Astrocyte of the spinal cord (primary cell): ENCODE results near the gene GNB1.

Experiments used
- DNase-seq: peaks from one replicate; pipeline ENCODE4 v3.0.0; 2011; ENCODE audit warnings: low read depth, low spot score
- H3K4me3 ChIP-seq: 2 replicates; pipeline ENCODE4 v1.5.1; 2011; ENCODE audit warnings: low read depth, mild to moderate bottlenecking, low read length, moderate library complexity
- in situ Hi-C: cut with HindIII; loops from 2 replicates; pipeline ENCODE4 v1.10.0; 2017; ENCODE audit warnings: low sequenced_read_pairs
- TF ChIP-seq, protein P1 (sequence below): IDR thresholded peaks from 2 replicates; pipeline ENCODE4 v1.5.1; 2012; ENCODE audit warnings: low read depth, mild to moderate bottlenecking, low read length, inconsistent platforms

GNB1 gene

DNA sequence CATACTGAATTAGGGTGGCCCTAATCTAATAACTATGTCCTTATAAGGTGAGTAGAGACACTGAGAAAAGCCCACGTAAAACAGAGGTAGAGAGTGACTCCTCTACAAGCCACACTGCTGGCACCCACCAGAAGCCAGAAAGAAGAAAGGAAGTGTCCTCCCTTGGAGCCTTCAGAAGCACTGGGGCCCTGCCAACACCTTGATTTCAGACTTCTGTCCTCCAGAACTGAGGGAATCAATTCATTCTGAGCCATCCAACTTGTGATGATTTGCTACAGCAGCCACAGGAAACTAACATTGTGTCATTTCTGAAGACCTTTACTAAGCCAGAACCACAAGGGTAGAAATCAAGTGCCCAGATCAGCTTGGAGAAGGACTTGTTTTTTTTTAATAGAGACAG is 15.0 kb downstream of the GNB1 start:
- H3K4me3 ChIP-seq: no peak overlapping the region
- DNase-seq: no peak
- in situ Hi-C loops: no loop called here
- TF ChIP-seq, protein P1, sequence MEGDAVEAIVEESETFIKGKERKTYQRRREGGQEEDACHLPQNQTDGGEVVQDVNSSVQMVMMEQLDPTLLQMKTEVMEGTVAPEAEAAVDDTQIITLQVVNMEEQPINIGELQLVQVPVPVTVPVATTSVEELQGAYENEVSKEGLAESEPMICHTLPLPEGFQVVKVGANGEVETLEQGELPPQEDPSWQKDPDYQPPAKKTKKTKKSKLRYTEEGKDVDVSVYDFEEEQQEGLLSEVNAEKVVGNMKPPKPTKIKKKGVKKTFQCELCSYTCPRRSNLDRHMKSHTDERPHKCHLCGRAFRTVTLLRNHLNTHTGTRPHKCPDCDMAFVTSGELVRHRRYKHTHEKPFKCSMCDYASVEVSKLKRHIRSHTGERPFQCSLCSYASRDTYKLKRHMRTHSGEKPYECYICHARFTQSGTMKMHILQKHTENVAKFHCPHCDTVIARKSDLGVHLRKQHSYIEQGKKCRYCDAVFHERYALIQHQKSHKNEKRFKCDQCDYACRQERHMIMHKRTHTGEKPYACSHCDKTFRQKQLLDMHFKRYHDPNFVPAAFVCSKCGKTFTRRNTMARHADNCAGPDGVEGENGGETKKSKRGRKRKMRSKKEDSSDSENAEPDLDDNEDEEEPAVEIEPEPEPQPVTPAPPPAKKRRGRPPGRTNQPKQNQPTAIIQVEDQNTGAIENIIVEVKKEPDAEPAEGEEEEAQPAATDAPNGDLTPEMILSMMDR: no peak

DNA sequence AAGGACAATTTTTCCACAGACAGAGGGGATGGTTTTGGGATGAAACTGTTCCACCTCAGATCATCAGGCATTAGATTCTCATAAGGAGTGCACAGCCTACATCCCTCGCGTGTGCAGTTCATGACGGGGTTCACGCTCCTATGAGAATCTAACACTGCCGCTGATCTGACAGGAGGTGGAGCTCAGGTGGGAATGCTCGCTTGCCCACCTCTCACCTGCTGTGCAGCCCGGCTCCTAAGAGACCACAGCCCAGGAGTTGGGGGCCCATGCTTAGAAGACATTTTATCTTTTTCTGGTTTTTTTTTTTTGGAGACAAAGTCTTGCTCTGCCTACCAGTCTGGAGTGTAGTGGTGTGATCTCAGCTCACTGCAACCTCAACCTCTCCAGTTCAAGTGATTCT is 16.0 kb downstream of the GNB1 start:
- in situ Hi-C loops: no loop called here
- TF ChIP-seq, protein P1: no peak
- no peak for DNase-seq
- H3K4me3 ChIP-seq: no peak overlapping the region

DNA sequence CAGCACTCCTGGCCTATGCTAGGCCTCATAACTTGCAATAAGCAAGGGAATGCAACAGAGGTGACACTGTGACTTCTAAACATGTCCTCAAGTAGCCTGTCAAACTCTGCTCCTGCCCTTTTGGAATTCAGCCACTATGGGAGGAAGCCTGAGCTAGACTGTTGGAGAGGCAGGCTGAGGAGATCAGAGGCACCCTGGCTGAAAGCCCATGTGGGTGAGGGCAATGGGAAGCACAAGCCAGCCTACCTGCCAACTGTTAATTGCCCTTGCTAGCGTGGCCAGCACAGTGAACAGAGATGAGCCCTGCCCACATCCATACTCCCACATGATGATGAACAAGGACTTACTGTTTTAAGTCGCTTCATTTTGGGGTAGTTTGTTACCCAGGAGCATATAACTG is 17.7 kb downstream of the GNB1 start:
- TF ChIP-seq, protein P1: no peak
- H3K4me3 ChIP-seq: no peak overlapping the region
- no peak for DNase-seq
- in situ Hi-C loops: no loop called here

DNA sequence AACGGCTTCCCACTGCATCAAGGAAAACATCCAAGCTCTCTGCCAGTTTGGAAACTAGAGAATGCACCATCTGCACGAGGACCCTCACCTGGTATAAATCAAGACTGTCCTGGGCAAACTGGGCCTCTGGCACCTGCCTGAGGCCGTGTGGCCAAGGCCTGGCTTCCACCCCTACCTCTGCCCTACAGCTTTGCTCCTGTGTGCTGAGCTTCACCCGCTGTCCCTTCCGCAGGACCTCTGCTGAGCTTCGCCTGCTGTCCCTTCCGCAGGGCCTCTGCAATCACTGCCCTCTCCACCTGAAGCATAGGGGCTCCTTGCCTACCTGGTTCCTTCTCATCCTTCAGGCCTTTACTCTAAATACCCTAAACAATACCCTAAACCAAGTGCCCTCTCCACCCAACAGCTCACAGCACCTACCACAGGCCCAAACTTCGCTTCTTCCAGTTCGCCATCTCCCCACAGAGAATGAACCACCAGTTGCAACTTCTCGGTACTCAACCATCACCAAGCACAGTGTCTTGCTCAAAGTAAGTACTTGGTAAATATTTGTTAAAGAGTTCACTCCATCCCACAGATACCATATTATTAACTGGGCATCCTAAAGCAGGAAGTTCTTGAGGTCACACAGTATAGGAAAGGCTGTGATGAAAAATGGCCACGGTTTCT is 18.4 kb downstream of the GNB1 start:
- in situ Hi-C loops: no loop called here
- TF ChIP-seq, protein P1: no peak
- H3K4me3 ChIP-seq: no peak overlapping the region
- no peak for DNase-seq

DNA sequence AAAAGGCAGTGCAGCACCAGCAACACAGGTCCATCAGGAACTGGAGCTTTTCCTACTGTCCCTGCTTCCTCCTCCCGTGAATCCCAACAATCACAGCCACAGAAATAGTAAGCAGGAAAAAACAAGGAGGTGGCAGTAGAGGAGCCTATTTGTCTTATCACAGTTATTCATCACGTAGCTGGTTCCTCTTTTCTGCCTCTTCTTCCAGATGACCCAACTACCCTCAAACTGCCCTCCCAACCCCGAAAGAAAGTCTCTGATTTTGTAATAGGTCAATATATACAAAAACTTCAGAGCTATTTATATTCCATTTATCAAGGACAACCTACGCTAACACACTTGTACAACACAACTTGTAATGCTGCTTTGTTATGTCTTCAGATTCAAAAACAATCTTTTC is 21.4 kb downstream of the GNB1 start:
- in situ Hi-C loops: no loop called here
- TF ChIP-seq, protein P1: no peak
- no peak overlapping the region for H3K4me3 ChIP-seq
- DNase-seq: no peak

DNA sequence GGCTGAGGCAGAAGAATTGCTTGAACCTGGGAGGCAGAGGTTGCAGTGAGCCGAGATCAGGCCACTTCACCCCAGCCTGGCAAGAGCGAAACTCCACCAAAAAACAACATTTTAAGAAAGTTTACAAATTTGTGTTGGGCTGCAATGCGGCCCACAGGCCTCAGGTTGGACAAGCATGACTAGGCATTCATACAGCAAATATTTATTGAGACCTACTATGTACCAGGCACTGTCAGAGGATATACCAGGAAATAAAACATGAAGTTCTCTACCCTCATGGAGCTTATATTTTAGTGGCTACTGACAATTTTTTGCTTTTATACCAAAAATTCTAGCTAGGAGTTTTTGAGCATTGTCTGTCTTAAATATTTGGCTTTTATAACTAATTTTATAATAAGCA is 23.7 kb downstream of the GNB1 start:
- DNase-seq: no peak
- in situ Hi-C loops: no loop called here
- no peak overlapping the region for H3K4me3 ChIP-seq
- TF ChIP-seq, protein P1: no peak
